Spleen (tissue), 7 donors: ENCODE results near the gene PEPD.

Experiments
- CTCF ChIP-seq, 11 experiments: fragments of 200-600 bp in 7 of 11; fragments of 450-650 bp in 4 of 11; sonication (generic) in 4 of 11; IDR thresholded peaks in 8 of 11; conservative IDR thresholded peaks in 3 of 11; 1 replicate in 7 of 11; 2 replicates in 4 of 11; pipeline versions ENCODE4 v1.4.0 to v1.8.0; 2016 to 2021; ENCODE audit warnings: antibody characterized with exemption in 11 of 11, inconsistent platforms in 4 of 11, mild to moderate bottlenecking in 1 of 11
- POLR2A ChIP-seq, 3 donors: fragments of 450-650 bp; IDR thresholded peaks; one replicate each; pipeline ENCODE4 v1.5.1; 2017; ENCODE audit warnings: antibody characterized with exemption in 3 of 3, mild to moderate bottlenecking in 1 of 3
- POLR2AphosphoS5 ChIP-seq, 3 donors: sonication (generic); formaldehyde crosslinking; IDR thresholded peaks; one replicate each; pipeline ENCODE4 v1.5.1; 2017; ENCODE audit warnings: antibody characterized with exemption in 3 of 3
- donor health status: DM: no; HTN: no; CAD: no; lungs with moderate emphysema.
- donor health status: DM: no; HTN: no; CAD: no.
- donor health status: DM: no; HTN: no; CAD: no.

- TF ChIP-seq POLR2AphosphoS5 (IDR thresholded peaks at IDR 0.05) (no peak), POLR2A (IDR thresholded peaks at IDR 0.05) (no peak), CTCF (IDR thresholded peaks at IDR 0.05 in 8 of 11, conservative IDR thresholded peaks at IDR 0.05 in 3 of 11) (no peak)
Observed at GRCh38 chr19:33440241-33440640, 81.3 kb downstream of the PEPD start.
